IMR-90 (cell line): ENCODE results near the gene GRN. TPM values are rescaled to one million over a fixed set of nuclear protein-coding genes. Genes with fewer than 3 reads are reported as not detected.

Experiments
- ATAC-seq: fragments of 200-7000 bp; cut with Tn5 transposase; 2 replicates; pipeline ENCODE4 v1.9.1; 2020; ENCODE audit warnings: low read depth, mild to moderate bottlenecking, moderate library complexity
- BruUV-seq: library from RNA; stranded (reverse); fragments of 400-500 nt; replicated peaks from 2 replicates; lab custom pipeline; 2021; lab: Mats Ljungman, UMichigan
- CTCF ChIA-PET: fragments of 300-600 bp; formaldehyde crosslinking; extraction: SDS; loops from one replicate; lab custom pipeline; 2021; ENCODE audit warnings: antibody characterized with exemption; lab: Yijun Ruan, JAX
- POLR2A ChIA-PET: fragments of 300-600 bp; sonication (Branson Sonifier 250); formaldehyde crosslinking; loops from one replicate; lab custom pipeline; 2022; ENCODE audit warnings: antibody characterized with exemption; ENCODE audit not compliant: unreplicated experiment; lab: Charles Lee
- DNase-seq: peaks from one replicate; pipeline ENCODE4 v3.0.0; 2013
- H2AFZ ChIP-seq: replicated peaks from 2 replicates; pipeline ENCODE3; 2013; ENCODE audit warnings: low read length, mild to moderate bottlenecking; ENCODE audit not compliant: poor library complexity
- H2AK5ac ChIP-seq: 2 replicates; pipeline ENCODE4 v1.6.1; 2013; ENCODE audit warnings: low read depth, low read length, inconsistent platforms
- H2AK9ac ChIP-seq: replicated peaks from 2 replicates; pipeline ENCODE3; 2013; ENCODE audit warnings: mild to moderate bottlenecking, low read depth, low read length, moderate library complexity; ENCODE audit not compliant: poor library complexity
- H2BK120ac ChIP-seq: 2 replicates; pipeline ENCODE4 v1.6.1; 2013; ENCODE audit warnings: low read depth, low read length, inconsistent platforms
- H2BK15ac ChIP-seq: 3 replicates; pipeline ENCODE4 v1.6.1; 2013; ENCODE audit warnings: low read depth, low read length, inconsistent platforms
- H2BK20ac ChIP-seq: 2 replicates; pipeline ENCODE4 v1.6.1; 2013; ENCODE audit warnings: low read depth, mild to moderate bottlenecking, inconsistent platforms, low read length, moderate library complexity
- H2BK5ac ChIP-seq: 2 replicates; pipeline ENCODE4 v1.6.1; 2013; ENCODE audit warnings: mild to moderate bottlenecking, low read depth, low read length, inconsistent platforms; ENCODE audit not compliant: poor library complexity, severe bottlenecking
- H3K14ac ChIP-seq: replicated peaks from 2 replicates; pipeline ENCODE4 v1.6.1; 2013; ENCODE audit warnings: low read depth, low read length, inconsistent platforms
- H3K18ac ChIP-seq: 2 replicates; pipeline ENCODE4 v1.6.1; 2013; ENCODE audit warnings: low read depth, low read length, control low read depth
- H3K23ac ChIP-seq: 2 replicates; pipeline ENCODE4 v1.6.1; 2013; ENCODE audit warnings: low read depth, low read length, inconsistent platforms
- H3K27ac ChIP-seq: 2 replicates; pipeline ENCODE4 v1.5.1; 2013; ENCODE audit warnings: mild to moderate bottlenecking, control low read depth, low read length; ENCODE audit not compliant: insufficient read depth
- H3K27me3 ChIP-seq: 2 replicates; pipeline ENCODE4 v1.6.1; 2013; ENCODE audit warnings: low read length; ENCODE audit not compliant: control insufficient read depth, insufficient read depth
- H3K36me3 ChIP-seq: 2 replicates; pipeline ENCODE4 v1.6.1; 2013; ENCODE audit warnings: low read length, mixed read lengths; ENCODE audit not compliant: control insufficient read depth, insufficient read depth
- H3K4ac ChIP-seq: 2 replicates; pipeline ENCODE4 v1.6.1; 2013; ENCODE audit warnings: low read depth, low read length, inconsistent platforms
- H3K4me1 ChIP-seq: 2 replicates; pipeline ENCODE4 v1.6.1; 2013; ENCODE audit warnings: low read length, mixed read lengths; ENCODE audit not compliant: control insufficient read depth, insufficient read depth
- H3K4me2 ChIP-seq: 2 replicates; pipeline ENCODE4 v1.6.1; 2013; ENCODE audit warnings: low read depth, mild to moderate bottlenecking, control low read depth, low read length, moderate library complexity
- H3K4me3 ChIP-seq: 2 replicates; pipeline ENCODE4 v1.5.1; 2013; ENCODE audit warnings: low read depth, mild to moderate bottlenecking, control low read depth, low read length, moderate library complexity; ENCODE audit not compliant: insufficient read depth
- H3K56ac ChIP-seq: 2 replicates; pipeline ENCODE4 v1.6.1; 2013; ENCODE audit warnings: low read length, inconsistent platforms; ENCODE audit not compliant: insufficient read depth; ENCODE audit errors: extremely low read depth
- H3K79me1 ChIP-seq, 2 experiments: 2 replicates each; pipeline ENCODE4 v1.6.1; 2013; ENCODE audit warnings: low read length in 2 of 2, inconsistent platforms in 1 of 2, low read depth in 1 of 2
- H3K9ac ChIP-seq: 2 replicates; pipeline ENCODE4 v1.6.1; 2013; ENCODE audit warnings: low read depth, low read length, control low read depth
- H3K9me1 ChIP-seq: 2 replicates; pipeline ENCODE4 v1.6.1; 2013; ENCODE audit warnings: low read length, inconsistent platforms; ENCODE audit not compliant: insufficient read depth
- H3K9me3 ChIP-seq: 2 replicates; pipeline ENCODE4 v1.6.1; 2013; ENCODE audit warnings: low read length; ENCODE audit not compliant: control insufficient read depth, insufficient read depth
- H4K20me1 ChIP-seq: 2 replicates; pipeline ENCODE4 v1.6.1; 2013; ENCODE audit warnings: low read length, inconsistent platforms; ENCODE audit not compliant: insufficient read depth
- H4K5ac ChIP-seq: 2 replicates; pipeline ENCODE4 v1.6.1; 2013; ENCODE audit warnings: mild to moderate bottlenecking, low read depth, low read length, control low read depth
- H4K8ac ChIP-seq, 2 experiments: 2 replicates each; pipeline ENCODE4 v1.6.1; 2013; ENCODE audit warnings: low read depth in 2 of 2, low read length in 2 of 2, control low read depth in 1 of 2, inconsistent platforms in 1 of 2
- H4K91ac ChIP-seq: 2 replicates; pipeline ENCODE4 v1.6.1; 2013; ENCODE audit warnings: low read depth, low read length, inconsistent platforms; ENCODE audit not compliant: insufficient read depth
- MXI1 ChIP-seq: IDR thresholded peaks from 2 replicates; pipeline ENCODE4 v1.6.1; 2012; ENCODE audit warnings: low read depth, mild to moderate bottlenecking, low read length, moderate library complexity, borderline replicate concordance
- RCOR1 ChIP-seq: IDR thresholded peaks from 2 replicates; pipeline ENCODE4 v1.6.1; 2012; ENCODE audit warnings: mild to moderate bottlenecking, low read length, improper control_type of control experiment; ENCODE audit not compliant: insufficient replicate concordance
- dilution Hi-C: fragments of 300-500 bp; cut with HindIII; formaldehyde crosslinking; loops from one replicate; pipeline ENCODE4 v1.14.3; 2018; ENCODE audit warnings: low sequenced_read_pairs; ENCODE audit not compliant: unreplicated experiment
- in situ Hi-C: fragments of 300-500 bp; cut with MboI; formaldehyde crosslinking; loops from 3 replicates; pipeline ENCODE4 v1.14.3; 2019; ENCODE audit warnings: low sequenced_read_pairs, inconsistent platforms, mixed read lengths
- intact Hi-C: fragments of 100-400 bp; cut with micrococcal nuclease; formaldehyde crosslinking; loops from 2 replicates; pipeline ENCODE4 v1.10.0; 2022
- polyA plus RNA-seq, 3 experiments: library from polyadenylated mRNA; depleted of rRNA; stranded (reverse); fragments of >200 nt; gene quantifications; 2 replicates each; pipeline ENCODE4 v1.2.3, GENCODE V29; 2012; ENCODE audit warnings: low replicate concordance in 1 of 3
- total RNA-seq: library from RNA; depleted of rRNA; stranded (reverse); fragments of >200 nt; gene quantifications from 2 replicates; pipeline ENCODE4 v1.2.3, GENCODE V29; 2012
- TF ChIP-seq, protein P1 (sequence below): conservative IDR thresholded peaks from 2 replicates; pipeline ENCODE4 v1.5.1; 2012; ENCODE audit warnings: mild to moderate bottlenecking, low read depth, low read length, improper control_type of control experiment

The GRN gene
- total and polyA plus RNA-seq, 2 of the 4 experiments (the other 2 are of a cell fraction) = 38.9 to 494 TPM

DNA sequence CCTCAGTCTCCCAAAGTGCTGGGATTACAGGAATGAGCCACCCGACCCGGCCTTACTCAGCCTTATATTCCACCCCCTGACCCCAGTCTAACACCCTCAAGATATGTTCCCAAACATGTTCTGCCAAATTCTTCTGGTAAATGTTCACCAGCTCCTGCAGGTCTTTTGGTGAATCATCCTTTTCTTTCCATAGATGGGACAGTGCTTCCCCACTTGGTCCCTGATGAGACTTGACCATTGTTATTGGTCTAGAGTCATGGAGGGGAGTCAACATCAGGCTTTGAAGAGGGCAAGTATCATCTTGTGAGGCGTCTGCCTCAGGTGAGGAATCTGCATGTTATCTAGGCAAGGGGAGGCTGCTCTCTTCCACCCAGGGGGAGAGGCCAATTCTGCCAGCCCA is 47.1 kb upstream of the GRN start (continued):
- TF ChIP-seq MXI1 = no peak

DNA sequence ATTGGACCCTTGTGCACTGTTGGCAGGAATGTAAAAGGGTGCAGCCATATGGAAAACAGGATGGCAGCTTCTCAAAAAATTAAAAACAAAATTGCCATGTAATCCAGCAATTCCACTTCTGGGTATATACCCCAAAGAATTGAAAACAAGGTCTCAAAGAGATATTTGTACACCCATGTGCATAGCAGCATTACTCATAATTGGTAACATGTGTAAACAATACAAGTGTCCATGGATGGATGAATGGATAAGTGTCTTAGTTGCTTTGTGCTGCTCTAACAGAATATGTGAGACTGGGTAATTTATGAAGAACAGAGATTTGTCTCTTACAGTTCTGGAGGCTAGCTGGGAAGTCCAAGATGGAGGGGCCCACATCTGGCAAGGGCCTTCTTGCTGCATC is 40.5 kb upstream of the GRN start:
- Histone ChIP-seq H2BK5ac (no peak overlapping the region), H2AFZ (no peak overlapping the region), H3K27ac (no peak overlapping the region), H4K8ac (no peak overlapping the region), H4K91ac (no peak overlapping the region), H3K79me1 (no peaks in the 10 kb centered on the region), H3K14ac (no peak overlapping the region), H3K27me3 (peaks cover 37% of the 10 kb centered on the region), H3K56ac (no peak overlapping the region), H3K9ac (no peak overlapping the region), H3K4me3 (no peak overlapping the region), H3K23ac (no peak overlapping the region), H3K9me3 (no peaks in the 10 kb centered on the region), H3K4ac (no peak overlapping the region), H2BK120ac (no peak overlapping the region), H4K5ac (no peak overlapping the region), H4K20me1 (no peaks in the 10 kb centered on the region), H2BK15ac (no peak overlapping the region), H2AK9ac (no peak overlapping the region), H2BK20ac (no peak overlapping the region), H3K4me2 (no peak overlapping the region), H3K9me1 (no peaks in the 10 kb centered on the region), H3K36me3 (no peaks in the 10 kb centered on the region), H2AK5ac (no peak overlapping the region), H3K4me1 (peaks cover 4% of the 10 kb centered on the region; the same call in 1 of the 2 replicates), H3K18ac (no peak overlapping the region)
- dilution Hi-C loops (no loop called here), in situ Hi-C loops (no loop called here), intact Hi-C loops (loop anchor here (5.0 kb wide), 1 partner anchor 82 kb away; no protein-coding TSS in a partner anchor)
- BruUV-seq = no TSS peak
- DNase-seq (no peak), ATAC-seq (no peak)
- ChIA-PET POLR2A (interaction anchor here (0.6 kb wide), 1 partner anchor 28 kb away, joined by 7 read pairs; no protein-coding TSS in a partner anchor), CTCF (no interaction called here)
- TF ChIP-seq, protein P1, sequence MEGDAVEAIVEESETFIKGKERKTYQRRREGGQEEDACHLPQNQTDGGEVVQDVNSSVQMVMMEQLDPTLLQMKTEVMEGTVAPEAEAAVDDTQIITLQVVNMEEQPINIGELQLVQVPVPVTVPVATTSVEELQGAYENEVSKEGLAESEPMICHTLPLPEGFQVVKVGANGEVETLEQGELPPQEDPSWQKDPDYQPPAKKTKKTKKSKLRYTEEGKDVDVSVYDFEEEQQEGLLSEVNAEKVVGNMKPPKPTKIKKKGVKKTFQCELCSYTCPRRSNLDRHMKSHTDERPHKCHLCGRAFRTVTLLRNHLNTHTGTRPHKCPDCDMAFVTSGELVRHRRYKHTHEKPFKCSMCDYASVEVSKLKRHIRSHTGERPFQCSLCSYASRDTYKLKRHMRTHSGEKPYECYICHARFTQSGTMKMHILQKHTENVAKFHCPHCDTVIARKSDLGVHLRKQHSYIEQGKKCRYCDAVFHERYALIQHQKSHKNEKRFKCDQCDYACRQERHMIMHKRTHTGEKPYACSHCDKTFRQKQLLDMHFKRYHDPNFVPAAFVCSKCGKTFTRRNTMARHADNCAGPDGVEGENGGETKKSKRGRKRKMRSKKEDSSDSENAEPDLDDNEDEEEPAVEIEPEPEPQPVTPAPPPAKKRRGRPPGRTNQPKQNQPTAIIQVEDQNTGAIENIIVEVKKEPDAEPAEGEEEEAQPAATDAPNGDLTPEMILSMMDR = no peak
- TF ChIP-seq RCOR1 = no peak
